Suprapubic skin (tissue), 3 donors: Measurements from ENCODE around the gene TCP10L.
"Not testable (repeated sequence)": the region's sequence is repeated elsewhere in the genome, so short reads cannot be mapped to it uniquely, and the experiment has no call there.

ENCODE experiments used
- EP300 ChIP-seq: sonication (generic); formaldehyde crosslinking; IDR thresholded peaks from one replicate; pipeline ENCODE4 v1.6.1; 2017; ENCODE audit warnings: antibody characterized with exemption
- POLR2A ChIP-seq, 2 donors: fragments of 450-650 bp; IDR thresholded peaks; one replicate each; pipeline ENCODE4 v1.6.1; 2017; ENCODE audit warnings: antibody characterized with exemption in 2 of 2, mild to moderate bottlenecking in 2 of 2, moderate library complexity in 2 of 2
- TF ChIP-seq, protein P1 (sequence below), 2 donors: fragments of 200-600 bp in 1 of 2; fragments of 450-650 bp in 1 of 2; sonication (generic) in 1 of 2; IDR thresholded peaks; one replicate each; pipeline ENCODE4 v1.5.1; 2016 to 2019; ENCODE audit warnings: antibody characterized with exemption in 2 of 2, mild to moderate bottlenecking in 1 of 2, moderate library complexity in 1 of 2

DNA sequence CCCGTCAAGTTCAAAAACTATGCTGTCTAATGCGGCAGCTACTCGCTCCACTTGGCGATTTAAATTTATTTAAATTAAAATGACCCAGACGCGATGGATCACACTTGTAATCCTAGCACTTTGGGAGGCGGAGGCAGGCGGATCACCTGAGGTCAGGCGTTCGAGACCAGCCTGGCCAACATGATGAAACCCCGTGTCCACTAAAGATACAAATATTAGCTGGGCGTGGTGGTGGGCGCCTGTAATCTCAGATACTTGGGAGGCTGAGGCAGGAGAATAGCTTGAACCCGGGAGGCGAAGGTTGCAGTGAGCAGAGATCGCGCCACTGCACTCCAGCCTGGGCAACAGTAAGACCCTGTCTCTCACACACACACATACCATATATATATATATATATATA lies 25.6 kb upstream of the TCP10L start:
- TF ChIP-seq, protein P1, sequence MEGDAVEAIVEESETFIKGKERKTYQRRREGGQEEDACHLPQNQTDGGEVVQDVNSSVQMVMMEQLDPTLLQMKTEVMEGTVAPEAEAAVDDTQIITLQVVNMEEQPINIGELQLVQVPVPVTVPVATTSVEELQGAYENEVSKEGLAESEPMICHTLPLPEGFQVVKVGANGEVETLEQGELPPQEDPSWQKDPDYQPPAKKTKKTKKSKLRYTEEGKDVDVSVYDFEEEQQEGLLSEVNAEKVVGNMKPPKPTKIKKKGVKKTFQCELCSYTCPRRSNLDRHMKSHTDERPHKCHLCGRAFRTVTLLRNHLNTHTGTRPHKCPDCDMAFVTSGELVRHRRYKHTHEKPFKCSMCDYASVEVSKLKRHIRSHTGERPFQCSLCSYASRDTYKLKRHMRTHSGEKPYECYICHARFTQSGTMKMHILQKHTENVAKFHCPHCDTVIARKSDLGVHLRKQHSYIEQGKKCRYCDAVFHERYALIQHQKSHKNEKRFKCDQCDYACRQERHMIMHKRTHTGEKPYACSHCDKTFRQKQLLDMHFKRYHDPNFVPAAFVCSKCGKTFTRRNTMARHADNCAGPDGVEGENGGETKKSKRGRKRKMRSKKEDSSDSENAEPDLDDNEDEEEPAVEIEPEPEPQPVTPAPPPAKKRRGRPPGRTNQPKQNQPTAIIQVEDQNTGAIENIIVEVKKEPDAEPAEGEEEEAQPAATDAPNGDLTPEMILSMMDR (IDR thresholded peaks at IDR 0.05): not testable (repeated sequence)
- TF ChIP-seq EP300; POLR2A (IDR thresholded peaks at IDR 0.05): not testable (repeated sequence)
